GM18498 (cell line): ENCODE results near the gene OBP2A.
"Not testable (repeated sequence)": the region's sequence is repeated elsewhere in the genome, so short reads cannot be mapped to it uniquely, and the experiment has no call there.

Experiments used
- ATAC-seq: cut with Tn5 transposase; IDR thresholded peaks from one replicate; pipeline ENCODE4 v1.9.1; 2021; ENCODE audit warnings: mild to moderate bottlenecking, moderate library complexity; ENCODE audit not compliant: unreplicated experiment

Gene OBP2A

GRCh38 chr9:135509458-135509857 lies 36.5 kb upstream of the OBP2A start:
- ATAC-seq = no peak

DNA sequence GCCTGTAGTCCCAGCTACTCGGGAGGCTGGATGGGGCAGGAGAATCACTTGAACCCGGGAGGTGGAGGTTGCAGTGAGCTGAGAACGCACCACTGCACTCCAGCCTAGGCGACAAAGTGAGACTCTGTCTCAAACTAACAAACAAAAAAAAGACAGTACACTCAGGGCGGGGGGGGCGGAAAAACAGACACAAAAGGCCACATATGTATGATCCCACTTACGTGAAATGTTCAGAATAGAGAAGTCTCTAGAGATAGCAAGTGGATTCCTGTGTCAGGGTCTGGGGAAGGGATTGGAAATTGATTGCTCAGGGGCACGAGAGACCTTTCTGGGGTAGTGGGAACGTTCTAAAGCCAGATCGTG lies 33.7 kb upstream of the OBP2A start:
- no peak for ATAC-seq

- ATAC-seq = no peak
Observed at GRCh38 chr9:135512904-135513303, 33.0 kb upstream of the OBP2A start.

DNA sequence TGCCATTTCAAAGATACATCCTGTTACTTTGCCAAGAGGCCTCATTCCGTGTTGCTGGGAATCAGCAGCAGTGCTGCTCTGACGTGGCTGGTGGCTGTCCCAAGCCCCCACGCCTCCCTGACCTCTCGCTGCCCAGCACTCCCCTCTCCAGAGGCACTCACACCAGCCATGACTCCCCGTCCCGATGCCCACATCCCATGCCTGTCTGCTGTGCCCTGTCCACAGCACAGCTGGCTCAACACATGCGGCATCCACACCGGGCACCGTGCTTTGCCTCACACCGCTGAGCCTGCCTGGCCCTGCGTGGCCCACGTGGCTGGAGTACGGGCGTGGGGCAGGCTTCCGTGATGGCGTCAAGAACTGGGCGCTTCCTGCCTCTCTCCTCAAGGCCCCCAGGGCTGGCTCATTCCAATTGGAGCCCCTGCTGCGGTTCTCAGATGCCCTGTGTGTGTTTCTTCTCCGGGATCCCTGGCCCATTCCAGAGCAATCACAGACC lies 32.5 kb upstream of the OBP2A start:
- ATAC-seq = no peak

- ATAC-seq = not testable (repeated sequence)
Observed at GRCh38 chr9:135513906-135514305, 32.0 kb upstream of the OBP2A start.

GRCh38 chr9:135514342-135515082 lies 31.4 kb upstream of the OBP2A start:
- ATAC-seq = no peak

DNA sequence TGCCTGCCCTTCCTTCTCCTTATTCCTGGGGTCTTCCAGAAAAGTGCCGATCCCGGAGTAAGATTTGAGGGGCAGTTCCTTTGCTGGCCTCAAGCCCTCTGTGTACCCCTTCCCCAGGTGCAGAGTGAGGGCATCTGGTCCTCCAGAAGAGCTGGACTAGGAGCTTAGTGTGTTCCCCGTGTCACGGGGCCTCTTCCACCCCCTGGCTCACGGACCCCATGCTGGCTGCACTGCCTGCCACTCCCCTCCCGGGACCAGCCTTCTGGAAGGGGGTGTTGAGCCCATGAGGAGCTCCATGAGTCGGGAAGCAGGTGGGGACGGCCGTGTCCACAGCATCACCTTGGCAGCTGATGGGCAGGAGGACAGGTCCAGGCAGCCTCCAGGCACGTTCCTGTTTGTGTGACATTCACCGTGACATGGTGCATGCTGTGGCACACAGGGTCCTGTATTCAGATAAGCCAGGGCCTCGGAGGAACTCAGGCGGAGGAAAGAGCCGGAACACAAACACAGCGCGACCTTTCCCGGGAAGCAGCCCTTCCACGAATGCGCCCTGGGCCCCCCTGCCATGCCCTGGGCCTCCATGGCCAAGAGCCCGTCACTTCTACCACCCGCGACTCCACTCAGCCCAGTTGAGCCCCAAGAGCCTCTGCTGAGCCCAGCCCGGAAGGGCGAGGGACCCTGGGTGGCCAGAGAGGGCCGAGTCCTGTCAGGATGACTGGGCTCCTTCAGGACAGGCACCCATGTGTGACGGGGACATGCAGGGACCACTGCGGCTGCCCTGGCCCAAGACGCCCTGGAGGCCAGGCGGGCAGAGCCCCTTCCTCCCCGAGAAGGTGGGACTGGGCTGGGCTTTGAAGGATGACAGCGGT lies 30.6 kb upstream of the OBP2A start:
- no peak for ATAC-seq

- no peak for ATAC-seq
Observed at GRCh38 chr9:135516132-135516860, 29.6 kb upstream of the OBP2A start.

GRCh38 chr9:135517407-135517822 lies 28.5 kb upstream of the OBP2A start:
- ATAC-seq = no peak

- no peak for ATAC-seq
Observed at GRCh38 chr9:135519179-135519971, 26.6 kb upstream of the OBP2A start.

GRCh38 chr9:135520916-135521607 lies 24.9 kb upstream of the OBP2A start, which contains the start of gene LCN1:
Gene LCN1 (plus strand): TSS chr9:135521440. CDS start chr9:135521498, 58 bp downstream.
- ATAC-seq = no peak

- no peak for ATAC-seq
Observed at GRCh38 chr9:135521608-135522095, 24.3 kb upstream of the OBP2A start.

DNA sequence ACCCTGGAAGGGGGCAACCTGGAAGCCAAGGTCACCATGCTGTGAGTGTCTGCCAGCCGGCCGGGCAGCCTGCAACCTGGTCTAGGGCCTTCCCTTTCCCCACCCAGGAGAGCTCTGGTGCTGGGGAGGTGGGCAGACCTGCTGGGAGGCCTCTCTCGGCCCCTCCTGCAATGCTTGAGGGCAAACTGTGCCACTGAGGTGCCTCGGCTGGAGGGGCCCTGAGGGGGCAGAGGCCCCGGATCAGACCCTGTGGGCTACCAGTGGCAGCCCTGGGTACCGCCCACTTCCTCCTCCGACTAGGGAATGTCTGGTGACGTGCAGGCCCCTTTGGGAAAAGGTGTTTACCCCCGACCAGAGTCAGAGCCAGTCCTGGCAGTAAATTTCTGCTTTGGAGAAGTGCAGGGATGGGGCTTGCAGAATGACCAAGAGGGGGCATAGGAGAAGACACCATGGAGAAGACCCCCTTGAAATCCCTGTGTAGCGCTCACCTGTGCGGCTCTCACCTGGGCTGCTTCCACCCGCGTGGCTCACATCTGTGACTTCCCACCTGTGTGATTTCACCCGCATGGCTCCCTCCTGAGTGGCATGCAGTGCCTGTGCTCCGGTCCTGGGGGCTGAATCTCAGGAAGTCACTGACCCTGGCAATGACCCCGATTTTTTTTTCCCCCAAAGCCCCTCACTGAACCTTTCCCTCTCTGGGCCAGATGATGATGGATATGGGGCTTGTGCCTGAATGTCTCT lies 23.6 kb upstream of the OBP2A start:
- ATAC-seq = no peak

DNA sequence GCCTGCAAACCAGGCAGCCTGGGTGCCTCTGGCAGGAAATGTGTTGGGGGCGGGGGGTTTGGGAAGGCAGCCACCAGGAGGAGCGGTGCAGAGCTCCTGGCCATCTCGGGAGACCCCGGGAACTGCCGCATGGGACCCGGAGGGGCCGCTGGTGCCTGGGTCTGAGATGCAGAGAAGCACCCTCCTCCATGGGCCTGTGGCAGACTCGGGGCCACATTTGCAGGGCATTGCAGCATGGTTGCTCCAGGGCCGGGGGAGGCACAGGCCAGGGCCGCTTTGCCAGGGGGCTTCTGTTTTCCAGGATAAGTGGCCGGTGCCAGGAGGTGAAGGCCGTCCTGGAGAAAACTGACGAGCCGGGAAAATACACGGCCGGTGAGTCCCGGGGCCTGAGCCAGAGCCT lies 23.0 kb upstream of the OBP2A start:
- no peak for ATAC-seq

- no peak for ATAC-seq
Observed at GRCh38 chr9:135523521-135524129, 22.3 kb upstream of the OBP2A start.

- ATAC-seq = no peak
Observed at GRCh38 chr9:135524130-135524861, 21.6 kb upstream of the OBP2A start.

- no peak for ATAC-seq
Observed at GRCh38 chr9:135525241-135526088, 20.5 kb upstream of the OBP2A start.
